NCI-H2227 (cell line): ENCODE measurements around the gene CRMP1.

Experiments
- DNase-seq: peaks from one replicate; lab custom pipeline; 2025; ENCODE audit not compliant: unreplicated experiment; lab: John Stamatoyannopoulos, UW

CRMP1 gene

DNA sequence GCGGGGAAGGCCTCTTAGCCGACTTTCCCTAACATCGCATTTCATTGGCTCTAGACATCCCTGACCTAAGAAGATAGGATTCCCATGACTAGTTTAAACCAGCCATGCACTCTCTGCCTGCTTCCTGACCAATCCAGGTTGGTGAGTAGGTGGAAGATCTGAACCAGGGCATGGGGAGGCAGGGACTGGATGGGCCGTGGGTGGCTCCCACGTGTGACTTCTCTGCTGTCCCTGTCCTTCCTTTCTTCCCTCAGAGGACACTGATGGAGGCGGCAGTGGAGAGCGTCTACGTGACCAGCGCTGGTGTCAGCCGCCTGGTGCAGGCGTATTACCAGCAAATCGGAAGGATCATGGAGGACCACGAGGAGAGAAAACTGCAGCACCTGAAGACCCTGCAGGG, 91.2 kb downstream of the CRMP1 start:
- no peak for DNase-seq

DNA sequence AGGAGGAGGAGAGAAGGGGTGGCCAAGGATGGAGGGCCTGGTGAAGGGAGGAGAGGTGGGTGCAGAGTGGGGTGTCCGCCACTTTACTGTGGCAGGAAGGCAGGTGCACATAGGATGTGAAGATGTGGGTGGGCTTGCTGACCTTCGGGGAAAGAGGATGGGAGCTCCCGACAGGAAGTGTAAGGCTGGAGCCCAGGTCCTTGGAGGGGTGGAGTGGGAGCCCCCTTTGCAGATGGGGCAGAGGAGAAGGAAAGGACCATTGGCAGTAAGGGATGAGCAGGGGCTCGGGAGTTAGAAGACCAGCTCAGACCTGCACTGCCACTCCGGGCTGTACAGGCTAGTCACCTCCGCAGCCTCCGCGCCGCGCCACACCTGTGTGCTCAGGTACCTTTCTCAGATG, 92.4 kb downstream of the CRMP1 start:
- no peak for DNase-seq

DNA sequence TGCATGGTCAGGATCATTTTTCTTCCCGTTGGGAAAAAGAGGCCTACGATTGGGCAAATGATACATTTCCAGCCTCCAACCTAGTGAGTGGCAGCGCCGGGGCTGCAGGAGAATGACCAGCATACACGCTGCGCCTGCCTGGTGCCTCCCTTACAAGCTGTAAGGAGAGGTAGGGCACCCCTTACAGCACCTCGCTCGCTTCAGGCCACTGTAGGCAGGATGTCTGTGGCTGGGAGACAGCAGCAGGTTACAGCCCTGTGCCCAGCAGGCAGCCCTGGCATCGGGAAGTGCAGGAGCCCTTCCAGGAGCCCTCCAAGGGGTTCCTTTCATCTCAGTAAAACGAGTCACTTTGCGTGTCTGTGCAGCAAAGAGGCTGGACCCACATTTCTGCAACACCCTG, 93.5 kb downstream of the CRMP1 start:
- DNase-seq: no peak

DNA sequence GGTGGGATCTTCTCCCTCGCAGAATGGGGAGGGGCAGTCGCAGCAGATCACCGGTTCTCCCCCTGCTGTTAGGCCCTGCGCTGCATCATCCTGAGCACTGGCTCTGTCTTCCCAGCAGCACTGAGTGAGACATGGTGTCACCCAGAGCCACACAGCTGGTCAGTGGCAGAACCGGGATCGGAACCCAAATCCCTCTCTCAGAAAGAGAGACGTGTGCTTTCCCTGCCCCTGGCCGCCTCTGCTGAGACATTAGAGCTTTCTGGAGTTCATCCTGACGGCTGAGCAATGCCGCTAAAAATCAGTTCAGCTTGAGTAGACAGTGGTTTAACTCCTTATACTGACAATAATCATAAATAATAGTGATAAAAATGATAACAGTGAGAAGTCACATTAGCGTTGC, 93.9 kb downstream of the CRMP1 start:
- DNase-seq: no peak

DNA sequence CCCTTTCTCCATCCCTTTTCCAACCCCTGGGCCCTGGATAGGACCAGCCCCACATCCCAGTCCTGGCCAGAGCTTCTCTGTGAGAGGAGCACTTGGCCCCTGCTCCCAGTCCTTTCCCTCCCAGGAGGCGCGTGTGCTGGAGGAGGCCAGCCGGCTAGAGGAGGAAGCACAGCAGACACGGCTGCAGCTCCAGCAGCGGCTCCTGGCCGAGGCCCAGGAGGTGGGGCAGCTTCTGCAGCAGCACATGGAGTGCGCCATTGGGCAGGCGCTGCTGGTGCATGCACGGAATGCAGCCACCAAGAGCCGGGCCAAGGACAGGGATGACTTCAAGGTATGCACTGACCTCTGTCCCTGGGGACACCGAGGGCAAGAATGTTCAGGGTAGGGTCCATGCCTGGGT, 94.4 kb downstream of the CRMP1 start:
- DNase-seq: no peak

DNA sequence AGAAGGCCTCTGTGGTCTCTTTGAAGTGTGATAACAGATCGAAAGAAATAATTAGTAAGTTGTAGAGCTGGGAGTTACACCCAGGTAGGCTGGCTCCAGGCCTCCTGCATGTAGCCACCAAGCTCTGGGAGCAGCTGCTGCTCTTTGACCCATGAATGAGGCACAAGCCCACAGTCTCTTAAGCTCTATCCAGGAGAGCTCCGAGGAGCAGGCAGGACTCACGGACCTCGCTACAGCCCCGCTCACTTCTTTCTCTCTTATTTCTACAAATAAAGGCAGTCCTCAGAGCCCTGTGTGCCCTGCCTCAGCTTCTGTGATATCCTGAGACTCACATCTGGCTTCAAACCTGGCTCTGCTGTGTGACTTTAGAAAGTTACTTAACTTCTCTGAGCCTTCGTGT, 95.0 kb downstream of the CRMP1 start:
- no peak for DNase-seq

DNA sequence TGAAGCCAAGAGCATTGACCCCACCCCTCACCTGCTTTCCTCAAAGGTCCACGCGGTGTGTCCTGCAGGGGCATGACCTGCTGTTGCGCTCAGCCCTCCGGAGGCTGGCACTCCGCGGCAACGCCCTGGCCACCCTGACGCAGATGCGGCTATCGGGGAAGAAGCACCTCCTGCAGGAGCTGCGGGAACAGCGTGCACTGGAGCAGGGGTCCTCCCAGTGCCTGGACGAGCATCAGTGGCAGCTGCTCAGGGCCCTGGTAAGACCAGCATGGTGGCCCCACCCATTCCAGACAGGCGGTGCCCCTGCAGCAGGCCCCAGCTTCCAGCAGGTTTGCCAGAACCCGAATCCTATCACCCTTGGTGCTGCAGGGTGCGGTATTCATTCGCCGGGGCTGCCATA, 95.9 kb downstream of the CRMP1 start:
- no peak for DNase-seq

DNA sequence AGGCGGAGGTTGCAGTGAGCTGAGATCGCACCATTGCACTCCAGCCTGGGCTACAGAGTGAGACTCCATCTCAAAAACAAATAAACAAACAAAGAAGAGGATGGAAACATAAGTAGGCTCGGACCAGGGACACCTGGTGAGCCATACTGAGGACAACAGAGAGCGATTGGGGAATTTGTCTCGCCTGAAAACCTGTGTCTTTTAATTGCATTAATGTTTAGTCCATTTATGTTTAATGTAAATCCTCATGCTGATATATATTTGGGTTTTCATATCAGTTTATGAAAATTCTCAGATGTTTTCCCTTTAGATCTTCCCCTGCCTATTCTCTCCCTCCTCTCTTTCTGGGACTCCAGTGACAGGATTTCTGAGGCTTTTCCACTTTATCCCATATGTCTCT, 97.3 kb downstream of the CRMP1 start:
- no peak for DNase-seq

DNA sequence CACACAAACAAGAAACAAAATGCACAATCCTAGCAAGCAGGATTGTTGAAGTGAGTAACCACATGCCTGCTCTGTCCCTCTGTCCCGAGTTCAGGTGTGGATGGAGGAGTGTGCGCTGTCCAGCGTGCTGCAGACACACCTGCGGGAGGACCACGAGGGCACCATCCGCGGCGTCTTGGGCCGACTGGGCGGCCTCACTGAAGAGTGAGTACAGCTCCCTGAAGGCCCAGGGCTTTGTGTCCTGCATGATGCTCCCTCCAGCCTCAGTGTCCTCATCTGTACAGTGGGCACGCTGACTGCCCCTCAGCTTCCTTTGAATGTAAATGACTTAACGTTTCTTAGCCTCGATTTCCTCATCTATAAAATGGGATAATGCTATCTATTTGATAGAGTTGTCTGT, 99.4 kb downstream of the CRMP1 start:
- DNase-seq: no peak

DNA sequence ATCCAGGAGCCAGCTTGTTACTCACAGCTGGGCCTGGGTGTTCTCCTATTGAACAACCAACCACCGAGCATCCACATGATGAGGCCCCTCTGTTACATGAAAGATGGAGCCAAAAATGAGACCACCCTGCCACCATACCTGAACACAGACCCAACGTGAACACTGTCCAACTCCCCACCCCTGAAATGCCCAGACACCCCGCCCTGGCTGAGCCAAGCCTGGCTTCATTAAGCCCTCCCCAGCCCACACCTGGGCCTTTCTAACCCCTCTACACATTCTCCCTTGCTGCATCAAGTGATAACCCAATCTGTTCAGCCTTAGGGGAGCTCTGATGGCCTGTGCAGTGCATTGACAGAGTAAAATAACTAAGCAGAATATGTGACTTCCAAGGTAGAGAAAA, 101.2 kb downstream of the CRMP1 start:
- DNase-seq: no peak

DNA sequence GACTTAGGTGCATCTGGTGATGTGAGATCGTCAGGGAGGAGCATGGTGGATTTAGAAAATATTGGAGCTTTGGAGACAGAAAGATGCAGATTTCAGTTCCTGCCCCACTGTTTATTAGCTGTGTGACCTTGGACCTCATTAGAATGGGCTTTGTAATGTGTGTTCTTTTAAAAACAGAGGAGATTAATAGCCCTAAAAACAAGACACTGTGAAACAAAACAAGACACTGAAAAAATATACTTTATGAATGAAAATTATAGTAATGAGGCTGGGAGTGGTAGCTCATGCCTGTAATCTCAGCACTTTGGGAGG, 102.4 kb downstream of the CRMP1 start:
- DNase-seq: no peak

DNA sequence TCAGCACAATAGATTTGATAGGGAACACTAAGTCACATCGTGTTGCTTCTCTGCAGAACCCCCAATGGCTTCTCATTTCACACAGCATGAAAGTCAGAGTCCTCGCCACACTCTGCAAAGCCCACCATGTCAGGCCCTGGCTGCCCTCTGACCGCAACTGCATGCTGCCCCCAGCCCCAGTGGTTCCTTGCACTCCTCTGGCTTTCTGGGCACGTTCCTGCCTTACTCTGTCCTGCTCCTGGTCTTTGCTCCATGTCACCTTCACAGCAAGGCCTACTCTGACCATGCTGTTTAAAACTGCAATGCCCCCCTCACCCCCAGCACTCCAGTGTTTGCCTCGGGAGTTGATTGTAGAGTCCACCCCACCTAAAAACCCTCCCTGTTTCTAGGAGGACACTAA, 103.7 kb downstream of the CRMP1 start:
- no peak for DNase-seq

DNA sequence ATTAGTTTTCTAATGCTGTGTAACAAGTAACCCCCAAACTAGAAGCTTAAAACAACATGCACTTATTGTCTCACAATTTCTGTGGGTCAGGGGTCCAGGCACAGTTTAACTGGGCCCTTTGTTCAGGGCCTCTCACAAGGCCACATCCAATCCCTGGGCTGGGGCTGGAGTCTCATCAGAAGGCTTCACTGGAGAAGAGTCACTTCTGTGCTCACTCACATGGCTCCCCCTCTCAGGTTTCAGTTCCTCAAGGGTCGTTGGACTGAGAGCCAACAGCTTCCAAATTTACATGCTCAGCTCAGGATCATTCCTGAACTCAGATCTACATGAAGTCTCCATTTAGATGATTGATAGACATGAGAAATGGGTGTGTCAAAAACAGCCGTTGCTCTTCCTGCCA, 104.7 kb downstream of the CRMP1 start:
- DNase-seq: no peak

DNA sequence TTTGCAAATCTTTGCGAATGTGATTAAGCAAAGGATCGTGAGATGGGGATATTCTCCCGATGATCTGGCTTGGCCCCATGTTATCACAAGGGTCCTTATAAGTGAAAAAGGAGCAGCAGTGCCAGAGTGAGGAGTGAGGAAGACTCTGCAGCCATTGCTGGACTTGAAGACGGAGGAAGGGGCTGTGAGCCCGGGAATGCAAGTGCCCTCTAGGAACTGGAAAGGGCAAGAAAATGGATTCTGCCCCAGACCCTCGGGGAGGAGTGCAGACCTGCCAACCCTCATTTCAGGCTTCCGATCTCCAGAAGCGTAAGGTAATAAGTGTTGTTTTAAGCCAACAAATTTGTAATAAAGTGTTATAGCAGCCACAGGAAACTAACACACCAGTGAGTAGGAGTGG, 105.6 kb downstream of the CRMP1 start:
- DNase-seq: no peak

DNA sequence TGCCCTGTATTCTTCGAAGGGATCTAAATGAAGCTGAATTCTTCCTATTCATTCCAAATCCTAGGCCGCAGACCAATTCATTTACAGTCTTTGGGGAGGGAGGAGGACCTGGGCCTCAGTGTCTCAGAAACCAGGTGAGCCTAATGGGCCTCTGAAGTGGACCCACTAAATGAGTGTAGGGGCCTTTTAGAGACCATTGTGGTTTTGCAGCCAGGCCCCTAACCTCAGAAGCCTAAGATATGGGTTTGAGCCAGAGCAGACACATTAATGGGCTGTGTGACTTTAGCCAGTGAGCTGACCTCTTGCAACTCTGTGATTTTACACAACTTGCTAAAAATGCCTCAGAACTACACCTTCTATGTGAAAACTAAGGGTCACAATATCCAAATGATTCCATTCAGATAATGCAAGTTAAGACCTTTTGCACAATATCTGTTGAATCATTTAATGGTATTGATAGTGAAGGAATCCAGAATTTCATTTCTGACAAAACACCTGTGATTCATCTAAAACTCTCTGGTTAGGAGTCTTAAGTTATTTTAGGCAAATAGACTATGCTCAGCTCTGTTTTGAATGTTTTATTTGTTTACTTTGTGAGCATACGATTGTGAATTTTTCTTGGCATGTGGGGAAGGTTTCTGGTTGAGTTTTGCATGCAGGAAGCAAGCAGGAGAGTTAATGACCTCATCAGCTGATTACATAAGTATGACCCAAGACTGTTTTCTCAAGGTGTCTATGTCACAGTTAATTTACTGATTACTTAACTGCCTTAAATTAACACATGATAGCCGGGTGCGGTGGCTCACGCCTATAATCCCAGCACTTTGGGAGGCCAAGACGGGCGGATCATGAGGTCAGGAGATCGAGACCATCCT, 106.8 kb downstream of the CRMP1 start:
- no peak for DNase-seq

DNA sequence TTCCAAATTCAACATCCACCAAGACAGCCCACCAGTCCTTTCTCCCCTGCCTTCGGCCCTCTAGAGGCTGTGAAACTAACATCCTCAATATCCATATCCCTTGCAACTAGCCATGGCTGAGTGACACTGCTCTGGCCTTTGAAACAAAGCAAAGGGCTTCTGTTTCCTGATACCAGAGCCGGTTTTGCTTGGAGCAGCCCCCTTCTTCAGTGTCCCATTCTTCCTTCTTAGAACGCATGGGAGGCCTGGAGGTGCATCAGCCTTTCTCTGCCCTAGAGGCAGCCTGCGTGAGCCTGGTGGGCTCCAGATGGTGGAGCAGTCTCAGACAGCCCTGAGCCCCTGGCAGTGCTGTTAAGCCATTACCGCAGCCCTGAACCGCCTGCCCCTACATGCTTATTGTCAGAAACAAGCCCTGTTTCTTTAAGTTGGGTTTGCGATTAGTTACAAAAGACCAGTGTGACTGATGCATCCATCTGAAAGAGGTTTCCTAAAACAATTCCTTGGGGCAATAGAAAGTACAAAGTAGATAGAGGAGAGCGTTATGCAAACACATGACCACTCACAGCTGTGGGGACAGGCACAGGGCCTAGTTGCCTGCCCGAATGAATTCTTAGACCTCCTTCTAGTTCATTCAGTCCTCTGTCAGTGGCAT, 107.8 kb downstream of the CRMP1 start:
- no peak for DNase-seq

DNA sequence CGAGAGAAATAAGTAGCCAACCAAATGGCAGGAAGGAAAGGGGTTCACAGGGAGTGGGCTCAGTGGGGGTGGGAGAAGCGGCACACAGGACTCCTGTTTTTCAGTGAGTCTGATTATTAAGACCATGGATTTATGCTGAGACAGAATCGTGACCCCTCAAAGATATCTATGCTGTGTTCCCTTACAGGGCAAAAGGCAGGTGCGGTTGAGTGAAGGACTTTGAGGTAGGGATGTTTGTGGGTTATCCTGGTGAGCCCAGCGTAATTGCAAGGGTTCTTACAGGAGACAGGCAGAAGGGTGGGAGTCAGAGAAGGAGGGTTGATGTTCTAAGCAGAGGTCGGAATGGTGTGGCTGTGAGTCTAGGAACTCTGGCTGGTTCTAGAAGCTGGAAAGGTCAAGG, 108.9 kb downstream of the CRMP1 start:
- no peak for DNase-seq

DNA sequence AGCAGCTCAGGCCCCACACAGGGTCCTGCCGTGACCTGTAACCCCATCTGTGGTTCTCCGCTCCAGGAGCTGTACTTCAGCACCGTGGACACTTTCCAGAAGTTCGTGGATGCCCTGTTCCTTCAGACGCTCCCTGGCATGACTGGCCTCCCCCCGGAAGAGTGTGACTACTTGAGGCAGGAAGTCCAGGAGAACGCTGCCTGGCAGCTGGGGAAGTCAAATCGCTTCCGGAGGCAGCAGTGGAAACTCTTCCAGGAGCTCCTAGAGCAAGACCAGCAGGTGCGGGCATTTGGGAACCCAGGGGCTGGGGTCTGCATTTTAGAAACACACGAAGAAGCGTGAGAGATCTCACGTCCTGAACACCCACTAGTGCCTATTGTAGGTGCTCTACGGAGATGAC, 109.4 kb downstream of the CRMP1 start:
- DNase-seq: no peak

DNA sequence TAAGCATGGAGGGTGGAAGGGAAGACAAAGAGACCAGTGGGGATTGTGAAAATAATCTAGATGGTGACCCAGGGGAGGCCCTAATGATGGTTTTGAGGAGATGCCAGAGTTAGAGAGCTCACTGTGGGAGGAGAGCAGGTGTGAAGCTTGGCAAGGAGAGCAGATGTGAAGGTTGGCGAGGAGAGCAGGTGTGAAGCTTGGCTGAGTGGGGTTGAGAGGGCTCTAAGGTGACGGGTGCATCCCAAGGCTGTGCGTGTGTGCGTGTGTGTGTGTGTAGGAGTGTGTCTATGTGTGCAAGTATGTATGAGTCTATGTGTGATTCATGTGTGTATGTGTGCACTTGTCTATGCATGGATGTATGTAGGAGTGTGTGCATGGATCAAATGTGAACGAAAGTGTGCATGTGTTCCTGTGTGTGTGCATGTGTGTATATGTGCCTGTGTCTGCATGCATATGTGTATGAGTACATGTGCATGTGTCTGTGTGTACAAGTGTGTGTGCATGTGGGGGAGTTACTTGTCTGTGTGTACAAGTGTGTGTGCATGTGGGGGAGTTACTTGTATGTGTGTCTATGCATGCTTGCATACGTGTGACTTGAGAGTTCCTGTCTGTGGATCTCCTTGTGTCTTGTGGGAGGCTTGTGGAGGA, 109.9 kb downstream of the CRMP1 start:
- no peak for DNase-seq

DNA sequence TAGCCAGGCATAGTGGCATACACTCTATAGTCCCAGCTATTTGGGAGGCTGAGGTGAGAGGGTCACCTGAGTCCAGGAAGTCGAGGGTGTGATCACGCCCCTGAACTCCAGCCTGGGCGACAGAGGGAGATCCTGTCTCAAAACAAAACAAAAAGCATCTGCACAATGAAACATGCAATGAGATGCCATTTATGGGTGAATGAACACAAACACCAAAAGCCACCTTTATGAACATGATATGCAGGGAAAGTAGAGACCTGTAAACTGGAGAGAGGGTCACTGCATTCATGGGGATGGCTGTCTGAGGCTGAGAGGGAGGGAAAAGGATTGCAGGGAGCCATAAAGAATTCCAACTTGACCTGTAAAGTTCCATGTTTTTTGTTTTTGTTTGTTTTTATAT, 111.2 kb downstream of the CRMP1 start:
- no peak for DNase-seq

DNA sequence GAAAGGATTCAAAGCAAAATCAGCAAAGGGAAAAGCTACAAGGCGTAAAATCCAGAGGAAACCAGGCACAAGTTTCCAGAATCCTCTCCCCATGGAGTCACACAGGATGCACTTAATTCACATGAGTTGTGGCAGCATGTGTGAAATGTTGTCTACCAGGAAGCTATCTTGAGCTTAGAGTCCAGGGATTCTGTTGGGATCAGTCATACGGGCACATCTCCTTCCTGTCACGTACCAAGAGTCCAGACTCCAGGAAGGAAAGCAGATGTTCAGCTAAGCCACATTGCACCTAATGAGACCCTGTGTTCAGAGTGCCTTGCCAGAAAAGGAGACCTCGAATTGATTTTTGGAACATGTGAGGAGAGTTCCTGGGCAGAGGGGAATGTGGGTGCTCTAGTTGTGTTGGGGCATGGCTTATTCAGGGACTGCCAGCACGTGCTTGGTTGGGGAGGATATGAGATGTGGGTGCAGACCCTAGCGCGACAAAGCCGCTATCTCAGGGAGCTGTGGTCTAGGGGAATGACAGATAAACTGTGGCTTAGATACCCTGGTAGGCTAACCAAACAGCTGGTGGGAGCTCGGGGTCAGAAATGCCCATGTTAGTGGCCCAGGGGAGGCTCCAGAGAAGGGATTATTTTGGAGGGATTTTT, 111.9 kb downstream of the CRMP1 start:
- DNase-seq: no peak

DNA sequence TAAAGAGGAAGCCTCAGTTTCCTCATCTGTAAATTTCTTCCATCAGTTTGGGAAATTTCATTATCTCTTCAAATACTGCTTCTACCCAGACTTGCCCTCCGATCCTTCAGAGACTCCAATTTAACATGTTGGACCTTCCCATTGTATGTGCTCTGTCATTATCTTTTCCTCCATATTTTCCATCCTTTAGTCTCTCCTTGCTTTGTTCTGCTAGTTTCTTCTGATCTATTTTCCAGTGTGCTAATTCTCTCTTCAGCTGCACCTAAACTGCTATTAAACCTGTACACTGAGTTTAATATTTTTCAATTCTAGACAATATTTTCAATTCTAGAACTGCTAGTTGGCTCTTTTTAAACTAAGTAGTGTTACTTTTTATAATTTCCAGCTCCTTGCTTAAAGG, 116.4 kb downstream of the CRMP1 start:
- no peak for DNase-seq
